NT2/D1 (cell line): ENCODE data around the gene LLPH.

Experiments
- SUZ12 ChIP-seq: IDR thresholded peaks from 2 replicates; pipeline ENCODE4 v1.6.1; 2011; ENCODE audit not compliant: insufficient read length, insufficient read depth; ENCODE audit errors: extremely low read depth
- YY1 ChIP-seq: IDR thresholded peaks from 2 replicates; pipeline ENCODE4 v1.6.1; 2011; ENCODE audit not compliant: insufficient read length, insufficient read depth
- ZNF274 ChIP-seq: IDR thresholded peaks from 2 replicates; pipeline ENCODE4 v1.6.1; 2011; ENCODE audit warnings: mild to moderate bottlenecking, low read depth, low read length

- TF ChIP-seq YY1 (no peak), SUZ12 (no peak), ZNF274 (no peak)
Measured at GRCh38 chr12:66163289-66163688, 32.7 kb upstream of the LLPH start.
